Measurements from ENCODE around the gene TMEM161A. TPM values are rescaled to one million over a fixed set of nuclear protein-coding genes. Genes with fewer than 3 reads are reported as not detected.

The TMEM161A gene
- total RNA-seq, 2 experiments from 2014 or later, result 17.8 to 18.9 TPM

DNA sequence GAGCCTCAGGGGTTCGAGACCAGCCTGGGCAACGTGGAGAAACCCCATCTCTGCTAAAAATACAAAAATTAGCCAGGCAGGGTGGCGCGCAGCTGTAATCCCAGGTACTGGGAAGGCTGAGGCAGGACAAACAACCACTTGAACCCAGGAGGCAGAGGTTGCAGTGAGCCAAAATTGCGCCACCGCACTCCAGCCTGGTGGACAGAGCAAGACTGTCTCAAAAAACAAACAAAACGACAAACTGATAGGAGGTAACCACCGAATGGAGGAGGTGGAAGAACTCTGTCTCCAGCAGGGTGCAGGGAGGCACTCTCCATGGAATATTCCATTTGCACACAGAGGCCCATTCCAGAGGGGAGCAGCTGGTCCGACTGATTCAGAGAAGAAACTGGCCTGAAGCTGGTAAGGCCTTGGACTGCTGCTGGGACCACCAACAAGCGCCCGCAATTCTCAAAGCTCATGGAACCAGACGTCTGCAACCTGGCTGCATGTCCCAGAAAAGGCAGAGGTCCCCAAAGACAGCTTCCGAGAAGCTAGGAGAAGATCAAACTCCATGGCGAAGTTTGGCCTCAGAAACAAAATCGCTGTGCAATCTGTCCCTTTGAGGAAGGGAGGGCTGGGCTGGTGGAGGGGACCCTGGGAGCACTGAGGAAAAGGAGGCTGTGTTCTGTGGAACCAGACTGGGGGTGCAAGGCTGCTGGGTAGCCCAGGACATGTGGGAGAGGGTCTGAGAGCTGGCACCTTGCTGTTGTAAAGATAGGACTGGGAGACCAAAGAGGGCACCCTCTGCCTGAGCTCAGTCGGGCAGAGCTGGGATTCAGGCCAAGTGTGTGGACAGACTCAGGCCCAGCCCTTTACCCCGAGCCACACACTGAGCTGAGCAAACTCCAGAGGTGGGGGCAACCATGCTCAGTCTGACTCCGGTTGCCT lies 39.3 kb downstream of the TMEM161A start:
- Mint-ChIP-seq H3K4me1 (ENCODE audit: low read depth) (no peaks in the 10 kb centered on the region), H3K27ac (no peak overlapping the region), H3K27me3 (no peaks in the 10 kb centered on the region), H3K9me3 (no peaks in the 10 kb centered on the region), H3K4me3 (no peak overlapping the region), H3K36me3 (no peaks in the 10 kb centered on the region)
- ChIA-PET POLR2A (no interaction called here), CTCF (interaction anchor here (0.6 kb wide), 1 partner anchor 44 kb away, joined by 3 read pairs; no protein-coding TSS in a partner anchor)
- no peak for DNase-seq
- intact Hi-C loops (cut with micrococcal nuclease), result no loop called here

DNA sequence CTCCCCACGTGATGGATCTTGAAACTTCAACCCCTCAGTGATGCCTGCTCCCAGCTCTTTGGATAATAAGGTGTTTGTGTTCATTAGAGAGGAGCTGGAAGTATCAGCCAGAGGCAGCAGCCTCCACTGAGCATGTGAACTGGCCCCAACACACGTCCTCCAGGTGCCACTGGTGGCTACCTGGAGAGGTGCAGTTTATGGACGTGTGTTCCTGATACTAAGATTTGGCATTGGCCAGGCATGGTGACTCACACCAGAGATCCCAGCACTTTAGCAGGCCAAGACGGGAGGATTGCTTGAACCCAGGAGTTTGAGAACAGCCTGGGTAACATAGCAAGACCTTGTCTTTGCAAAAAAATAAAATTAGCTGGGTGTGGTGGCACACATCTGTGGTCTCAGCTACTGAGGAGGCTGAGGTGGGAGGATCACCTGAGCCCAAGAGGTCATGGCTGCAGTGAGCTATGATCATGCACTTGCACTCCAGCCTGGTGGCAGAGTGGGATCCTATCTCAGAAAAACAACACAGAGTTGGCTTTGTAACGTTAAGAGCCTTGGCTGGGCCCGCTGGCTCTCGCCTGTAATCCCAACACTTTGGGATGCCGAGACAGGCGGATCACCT lies 40.1 kb downstream of the TMEM161A start:
- intact Hi-C loops (cut with micrococcal nuclease), result no loop called here
- no peak for DNase-seq
- Mint-ChIP-seq H3K27ac (no peak overlapping the region), H3K27me3 (no peaks in the 10 kb centered on the region), H3K9me3 (no peaks in the 10 kb centered on the region), H3K4me3 (no peak overlapping the region), H3K4me1 (ENCODE audit: low read depth) (no peaks in the 10 kb centered on the region), H3K36me3 (no peaks in the 10 kb centered on the region)
- ChIA-PET CTCF (interaction anchor here (0.6 kb wide), 1 partner anchor 43 kb away, joined by 3 read pairs; no protein-coding TSS in a partner anchor), POLR2A (no interaction called here)

DNA sequence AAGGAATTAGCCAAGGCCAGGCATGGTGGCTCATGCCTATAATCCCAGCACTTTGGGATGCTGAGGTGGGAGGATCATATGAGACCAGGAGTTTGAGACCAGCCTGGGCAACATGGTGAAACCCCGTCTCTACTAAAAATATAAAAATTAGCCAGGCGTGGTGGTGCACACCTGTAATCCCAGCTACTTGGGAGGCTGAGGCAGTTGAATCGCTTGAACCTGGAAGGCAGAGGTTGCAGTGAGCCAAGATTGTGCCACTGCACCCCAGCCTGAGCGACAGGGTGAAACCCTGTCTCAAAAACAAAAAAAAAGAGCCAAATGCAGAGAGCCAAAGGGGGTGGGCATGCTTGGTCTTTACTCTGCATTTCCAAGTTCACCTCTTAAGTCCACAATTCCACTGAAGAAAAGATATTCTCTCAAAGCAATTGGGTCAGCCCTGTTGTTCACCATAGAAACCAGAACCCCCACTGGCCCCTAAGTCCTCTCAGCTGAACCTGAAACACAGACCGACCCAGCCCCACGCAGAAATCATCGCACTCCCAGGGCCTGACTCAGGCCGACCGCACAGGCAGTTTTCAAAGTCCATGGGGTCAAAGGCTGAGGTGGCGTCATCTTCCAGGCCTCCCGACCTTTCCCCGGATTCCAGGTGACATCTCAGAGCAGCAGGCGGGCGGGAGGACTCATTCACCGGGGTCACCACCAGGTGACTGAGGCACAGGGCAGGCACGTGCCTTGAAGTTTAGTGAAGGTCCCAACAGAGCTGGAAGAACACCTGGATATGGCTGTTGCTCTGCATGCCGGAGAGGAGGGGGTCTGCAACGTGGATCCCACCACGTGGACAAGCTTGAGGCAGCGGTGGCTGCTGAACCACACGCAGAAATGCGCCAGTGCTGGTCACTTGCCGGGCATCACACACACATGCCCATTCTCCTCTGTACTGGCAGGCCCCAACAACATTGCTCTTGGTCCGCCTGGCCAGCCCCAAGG lies 41.3 kb downstream of the TMEM161A start:
- no peaks in the 10 kb centered on the region for H3K4me1 Mint-ChIP-seq (ENCODE audit: low read depth)
- H3K27me3 Mint-ChIP-seq, result no peaks in the 10 kb centered on the region
- H3K36me3 Mint-ChIP-seq, result no peaks in the 10 kb centered on the region
- POLR2A ChIA-PET, result no interaction called here
- no peak overlapping the region for H3K27ac Mint-ChIP-seq
- intact Hi-C loops (cut with micrococcal nuclease), result no loop called here
- CTCF ChIA-PET, result no interaction called here
- H3K9me3 Mint-ChIP-seq, result no peaks in the 10 kb centered on the region
- no peak for DNase-seq
- H3K4me3 Mint-ChIP-seq, result no peak overlapping the region

DNA sequence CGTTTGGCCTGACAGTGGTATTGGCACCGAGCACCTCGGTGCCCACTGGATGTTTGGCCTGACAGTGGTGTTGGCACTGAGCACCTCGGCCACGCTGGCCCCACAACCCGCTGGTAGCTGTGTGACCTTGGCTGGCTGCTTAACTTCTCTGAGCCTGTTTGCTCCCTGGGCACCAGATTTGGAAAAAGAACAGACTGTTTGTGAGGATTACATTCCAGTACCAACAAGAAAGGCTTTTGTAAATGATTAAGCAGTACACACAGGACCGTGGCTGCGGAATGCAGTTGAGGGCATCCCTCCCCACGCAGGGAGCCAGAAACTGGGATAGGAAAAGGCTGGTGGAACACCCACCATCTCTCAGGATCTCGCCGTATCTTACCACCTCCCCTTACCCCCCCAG lies 42.6 kb downstream of the TMEM161A start:
- no peaks in the 10 kb centered on the region for H3K9me3 Mint-ChIP-seq
- H3K4me1 Mint-ChIP-seq (ENCODE audit: low read depth), result no peaks in the 10 kb centered on the region
- no peak overlapping the region for H3K27ac Mint-ChIP-seq
- intact Hi-C loops (cut with micrococcal nuclease), result no loop called here
- CTCF ChIA-PET, result interaction anchor here (1.2 kb wide), 1 partner anchor 20 kb away, joined by 3 read pairs; no protein-coding TSS in a partner anchor
- no peaks in the 10 kb centered on the region for H3K27me3 Mint-ChIP-seq
- H3K4me3 Mint-ChIP-seq, result no peak overlapping the region
- DNase-seq, result no peak
- H3K36me3 Mint-ChIP-seq, result no peaks in the 10 kb centered on the region
- POLR2A ChIA-PET, result no interaction called here

DNA sequence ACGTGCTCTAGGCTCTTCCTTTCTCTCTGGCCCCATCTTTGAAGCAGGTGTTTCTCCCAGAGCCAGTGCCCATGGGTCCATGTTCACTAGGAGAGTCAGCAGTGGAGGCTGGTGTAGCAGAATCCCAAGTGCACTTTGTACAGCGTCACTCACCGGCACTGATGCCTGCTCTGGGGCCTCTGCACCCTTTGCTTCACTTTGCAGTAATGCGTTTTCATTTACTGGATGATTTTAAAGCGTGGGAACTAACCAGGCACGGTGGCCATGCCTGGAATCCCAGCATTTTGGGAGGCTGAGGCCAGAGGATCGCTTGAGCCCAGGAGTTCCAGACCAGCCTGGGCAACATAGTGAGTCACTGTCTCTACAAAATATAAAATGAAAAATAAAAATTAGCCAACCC lies 43.8 kb downstream of the TMEM161A start:
- no peaks in the 10 kb centered on the region for H3K27me3 Mint-ChIP-seq
- no peak for DNase-seq
- POLR2A ChIA-PET, result no interaction called here
- no peak overlapping the region for H3K4me3 Mint-ChIP-seq
- no peaks in the 10 kb centered on the region for H3K4me1 Mint-ChIP-seq (ENCODE audit: low read depth)
- CTCF ChIA-PET, result no interaction called here
- intact Hi-C loops (cut with micrococcal nuclease), result no loop called here
- no peaks in the 10 kb centered on the region for H3K36me3 Mint-ChIP-seq
- no peaks in the 10 kb centered on the region for H3K9me3 Mint-ChIP-seq
- H3K27ac Mint-ChIP-seq, result no peak overlapping the region

DNA sequence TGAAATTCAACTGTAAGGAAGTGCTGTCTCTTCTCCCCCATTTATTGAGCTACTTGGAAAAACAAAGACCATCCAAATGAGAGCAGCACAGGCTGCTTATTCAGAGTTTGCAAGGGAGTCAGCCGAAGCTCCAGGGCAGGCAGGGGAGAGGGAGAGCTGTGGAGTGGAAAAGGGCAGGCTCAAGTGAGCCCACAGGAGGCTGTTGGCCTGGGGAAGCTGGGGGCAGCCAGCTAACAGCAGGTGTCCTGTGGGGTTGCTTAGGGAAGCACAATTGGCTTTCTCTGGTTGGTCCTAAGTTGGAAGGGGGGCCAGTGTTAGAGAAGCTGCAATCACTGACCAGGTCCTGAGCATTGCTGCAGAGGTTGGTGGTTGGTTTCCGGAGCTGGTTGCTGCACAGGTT lies 50.6 kb downstream of the TMEM161A start:
- H3K4me3 Mint-ChIP-seq, result no peak overlapping the region
- no peaks in the 10 kb centered on the region for H3K4me1 Mint-ChIP-seq (ENCODE audit: low read depth)
- H3K27me3 Mint-ChIP-seq, result no peaks in the 10 kb centered on the region
- H3K9me3 Mint-ChIP-seq, result no peaks in the 10 kb centered on the region
- H3K36me3 Mint-ChIP-seq, result no peaks in the 10 kb centered on the region
- no peak for DNase-seq
- POLR2A ChIA-PET, result no interaction called here
- intact Hi-C loops (cut with micrococcal nuclease), result no loop called here
- CTCF ChIA-PET, result interaction anchor here (0.8 kb wide), 1 partner anchor 28 kb away, joined by 3 read pairs; no protein-coding TSS in a partner anchor
- no peak overlapping the region for H3K27ac Mint-ChIP-seq

DNA sequence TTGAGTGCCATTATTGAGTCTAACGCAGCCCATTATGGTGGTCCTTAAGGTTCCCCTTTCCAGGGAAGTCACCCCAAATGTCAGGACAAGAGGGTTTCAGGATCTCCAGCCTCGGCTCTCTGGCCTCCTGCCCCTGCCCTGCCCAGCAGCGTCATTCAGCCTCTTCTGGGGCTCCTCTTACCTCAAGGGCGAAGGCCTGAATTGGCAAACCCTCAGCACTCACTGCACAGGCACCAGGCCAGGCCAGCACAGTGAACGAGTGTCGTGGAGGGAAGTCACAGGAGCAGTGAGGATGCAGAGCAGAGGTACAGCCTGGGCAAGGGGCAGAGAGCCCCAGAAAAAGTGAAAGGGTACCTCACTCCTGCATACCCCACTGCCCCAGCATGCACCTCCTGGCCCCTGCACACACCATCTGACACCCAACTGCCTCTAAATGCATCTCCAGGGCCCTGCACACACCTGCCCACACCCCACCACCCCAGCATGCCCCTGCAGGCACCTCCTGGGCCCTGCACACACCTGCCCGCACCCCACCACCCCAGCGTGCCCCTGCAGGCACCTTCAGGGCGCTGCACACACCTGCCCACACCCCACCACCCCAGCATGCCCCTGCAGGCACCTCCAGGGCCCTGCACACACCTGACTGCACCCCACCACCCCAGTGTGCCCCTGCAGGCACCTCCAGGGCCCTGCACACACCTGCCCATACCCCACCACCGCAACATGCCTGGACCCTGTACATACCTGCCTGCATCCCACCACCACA lies 54.7 kb downstream of the TMEM161A start:
- CTCF ChIA-PET, result no interaction called here
- POLR2A ChIA-PET, result no interaction called here
- no peaks in the 10 kb centered on the region for H3K9me3 Mint-ChIP-seq
- no peak overlapping the region for H3K4me3 Mint-ChIP-seq
- intact Hi-C loops (cut with micrococcal nuclease), result no loop called here
- H3K4me1 Mint-ChIP-seq (ENCODE audit: low read depth), result no peaks in the 10 kb centered on the region
- H3K27me3 Mint-ChIP-seq, result no peaks in the 10 kb centered on the region
- no peak overlapping the region for H3K27ac Mint-ChIP-seq
- H3K36me3 Mint-ChIP-seq, result no peaks in the 10 kb centered on the region
- DNase-seq, result no peak

DNA sequence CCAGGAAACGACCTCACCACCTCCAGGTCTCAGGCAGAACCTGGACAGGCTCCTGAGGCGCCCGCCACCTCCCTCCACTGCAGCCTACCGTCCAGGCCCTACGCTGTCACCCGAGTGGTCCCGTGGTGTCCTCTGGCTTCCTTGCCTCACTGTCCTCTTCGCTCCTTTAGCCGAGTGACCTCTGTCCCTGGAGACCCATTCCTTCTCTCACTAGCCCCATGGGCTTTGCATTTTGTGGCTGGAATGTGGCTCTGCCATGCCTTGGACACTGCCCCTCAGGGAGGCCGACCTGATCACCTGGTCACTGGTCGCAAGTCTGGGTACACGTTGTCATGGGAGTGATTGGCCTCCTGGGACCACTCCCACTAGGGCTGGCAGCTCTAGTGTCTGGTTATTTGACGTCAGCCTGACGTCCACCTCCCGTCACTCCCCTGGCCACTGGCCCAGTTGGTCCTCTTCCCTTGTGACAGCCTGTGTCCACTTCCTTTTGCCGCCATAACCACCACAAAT lies 56.6 kb downstream of the TMEM161A start:
- no peaks in the 10 kb centered on the region for H3K4me1 Mint-ChIP-seq (ENCODE audit: low read depth)
- H3K27ac Mint-ChIP-seq, result no peak overlapping the region
- DNase-seq, result no peak
- ChIA-PET CTCF (no interaction called here), POLR2A (no interaction called here)
- no peak overlapping the region for H3K4me3 Mint-ChIP-seq
- no peaks in the 10 kb centered on the region for H3K27me3 Mint-ChIP-seq
- intact Hi-C loops (cut with micrococcal nuclease), result no loop called here
- peaks cover 4% of the 10 kb centered on the region for H3K36me3 Mint-ChIP-seq
- H3K9me3 Mint-ChIP-seq, result no peaks in the 10 kb centered on the region

DNA sequence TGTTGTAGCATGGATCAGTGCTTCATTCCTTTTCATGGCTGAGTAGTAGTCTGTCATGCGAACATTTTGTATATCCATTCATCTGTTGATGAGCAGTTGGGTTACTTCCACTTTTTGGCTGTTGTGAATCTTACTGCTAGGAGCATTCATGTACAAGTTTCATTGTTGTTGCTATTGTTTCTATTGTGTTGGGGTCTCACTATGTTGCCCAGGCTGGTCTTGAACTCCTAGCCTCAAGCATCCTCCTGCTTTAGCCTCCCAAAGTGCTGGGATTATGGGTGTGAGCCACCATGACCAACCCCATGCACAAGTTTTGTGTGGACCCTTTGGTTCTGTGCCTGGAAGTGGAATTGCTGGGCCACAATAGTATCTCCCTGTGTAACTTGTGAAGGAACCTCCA lies 58.7 kb downstream of the TMEM161A start:
- H3K9me3 Mint-ChIP-seq, result no peaks in the 10 kb centered on the region
- intact Hi-C loops (cut with micrococcal nuclease), result no loop called here
- H3K27me3 Mint-ChIP-seq, result no peaks in the 10 kb centered on the region
- ChIA-PET POLR2A (no interaction called here), CTCF (no interaction called here)
- H3K36me3 Mint-ChIP-seq, result peaks cover 4% of the 10 kb centered on the region
- no peaks in the 10 kb centered on the region for H3K4me1 Mint-ChIP-seq (ENCODE audit: low read depth)
- DNase-seq, result no peak
- H3K4me3 Mint-ChIP-seq, result no peak overlapping the region
- H3K27ac Mint-ChIP-seq, result no peak overlapping the region

DNA sequence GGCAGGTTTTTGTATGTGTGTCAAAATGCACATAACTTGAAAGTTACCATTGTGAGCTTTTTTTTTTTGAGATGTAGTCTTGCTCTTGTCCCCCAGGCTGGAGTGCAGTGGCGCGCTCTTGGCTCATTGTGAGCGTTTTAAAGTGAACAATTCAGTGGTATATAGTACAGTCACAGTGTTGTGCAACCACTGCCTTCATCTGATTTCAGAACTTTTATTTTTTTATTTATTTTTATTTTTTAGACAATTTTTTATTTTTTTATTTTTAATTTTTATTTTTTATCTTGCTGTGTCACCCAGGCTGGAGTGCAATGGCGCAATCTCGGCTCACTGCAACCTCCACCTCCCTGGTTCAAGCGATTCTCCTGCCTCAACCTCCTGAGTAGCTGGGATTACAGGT lies 59.5 kb downstream of the TMEM161A start:
- no peaks in the 10 kb centered on the region for H3K9me3 Mint-ChIP-seq
- ChIA-PET POLR2A (no interaction called here), CTCF (interaction anchor here (0.6 kb wide), 1 partner anchor 33 kb away, joined by 3 read pairs; no protein-coding TSS in a partner anchor)

DNA sequence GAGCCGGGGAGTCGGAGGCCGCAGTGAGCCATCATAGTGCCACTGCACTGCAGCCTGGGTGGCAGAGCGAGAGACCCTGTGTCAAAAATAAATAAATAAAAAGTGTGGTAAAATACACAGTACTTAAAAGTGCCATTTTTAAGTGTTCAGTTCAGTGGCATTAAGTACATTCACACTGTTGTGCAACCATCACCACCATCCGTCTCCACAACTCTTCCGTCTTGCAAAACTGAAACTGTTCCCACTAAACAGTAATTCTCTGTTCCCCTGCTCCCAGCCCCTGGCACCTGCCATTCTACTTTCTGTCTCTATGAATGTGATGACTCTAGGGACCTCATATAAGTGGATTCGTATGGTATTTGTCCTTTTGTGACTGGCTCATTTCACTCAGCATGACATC lies 61.2 kb downstream of the TMEM161A start:
- intact Hi-C loops (cut with micrococcal nuclease), result no loop called here
- no peaks in the 10 kb centered on the region for H3K9me3 Mint-ChIP-seq
- ChIA-PET POLR2A (no interaction called here), CTCF (no interaction called here)
- no peaks in the 10 kb centered on the region for H3K27me3 Mint-ChIP-seq
- H3K27ac Mint-ChIP-seq, result no peak overlapping the region
- no peak overlapping the region for H3K4me3 Mint-ChIP-seq
- H3K4me1 Mint-ChIP-seq (ENCODE audit: low read depth), result peaks cover 6% of the 10 kb centered on the region
- H3K36me3 Mint-ChIP-seq, result peaks cover 4% of the 10 kb centered on the region
- DNase-seq, result no peak

More for the DNA sequence above, 59.5 kb downstream of the TMEM161A start:
- Mint-ChIP-seq H3K4me1 (ENCODE audit: low read depth) (no peaks in the 10 kb centered on the region), H3K27ac (no peak overlapping the region), H3K36me3 (peaks cover 4% of the 10 kb centered on the region), H3K4me3 (no peak overlapping the region), H3K27me3 (no peaks in the 10 kb centered on the region)
- intact Hi-C loops (cut with micrococcal nuclease), result no loop called here
- DNase-seq, result no peak

Measured in activated CD4-positive, alpha-beta memory T cell treated with anti-CD3 and anti-CD28 coated beads for 36 hours (primary cell).